GM21528 (cell line): Measurements from ENCODE around the gene C1QTNF7.

Source experiments
- ATAC-seq: cut with Tn5 transposase; IDR thresholded peaks from one replicate; pipeline ENCODE4 v1.9.1; 2021; ENCODE audit warnings: mild to moderate bottlenecking, moderate library complexity; ENCODE audit not compliant: unreplicated experiment, low FRiP score

Gene C1QTNF7

GRCh38 chr4:15427701-15428100 is at the start of gene C1QTNF7:
Gene C1QTNF7 (plus strand): TSS chr4:15428033. CDS start chr4:15435744, 7,711 bp downstream.
- no peak for ATAC-seq

GRCh38 chr4:15378062-15378461 is 49.8 kb upstream of the C1QTNF7 start:
- ATAC-seq: no peak

- no peak for ATAC-seq
These were observed 49.3 kb upstream of the C1QTNF7 start for GRCh38 chr4:15378493-15378892.

DNA sequence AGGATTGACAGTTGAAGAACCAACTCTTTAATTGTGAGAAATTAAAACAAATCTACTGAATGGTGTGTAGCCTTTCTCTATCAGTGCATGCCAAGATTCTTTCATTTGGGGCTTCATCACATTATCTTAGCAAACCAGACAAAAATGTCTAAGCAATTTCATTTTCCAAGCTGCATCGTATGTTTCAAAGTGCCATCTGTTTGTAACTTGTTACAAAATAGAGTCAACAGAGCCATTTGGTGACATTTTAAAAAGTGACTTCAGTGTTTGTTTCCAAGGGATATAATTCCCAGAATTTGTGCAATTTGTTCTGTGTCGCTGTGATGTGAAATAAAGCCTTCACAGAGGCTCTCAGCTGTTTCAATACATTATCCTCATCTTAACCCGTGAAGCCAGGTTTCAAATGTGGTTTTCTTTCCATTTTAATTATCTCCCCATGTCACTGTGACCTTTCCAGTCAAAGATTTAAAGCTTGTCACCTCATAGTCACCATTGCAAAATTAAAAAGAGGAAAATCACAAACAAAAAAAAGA is 46.0 kb upstream of the C1QTNF7 start:
- no peak for ATAC-seq

DNA sequence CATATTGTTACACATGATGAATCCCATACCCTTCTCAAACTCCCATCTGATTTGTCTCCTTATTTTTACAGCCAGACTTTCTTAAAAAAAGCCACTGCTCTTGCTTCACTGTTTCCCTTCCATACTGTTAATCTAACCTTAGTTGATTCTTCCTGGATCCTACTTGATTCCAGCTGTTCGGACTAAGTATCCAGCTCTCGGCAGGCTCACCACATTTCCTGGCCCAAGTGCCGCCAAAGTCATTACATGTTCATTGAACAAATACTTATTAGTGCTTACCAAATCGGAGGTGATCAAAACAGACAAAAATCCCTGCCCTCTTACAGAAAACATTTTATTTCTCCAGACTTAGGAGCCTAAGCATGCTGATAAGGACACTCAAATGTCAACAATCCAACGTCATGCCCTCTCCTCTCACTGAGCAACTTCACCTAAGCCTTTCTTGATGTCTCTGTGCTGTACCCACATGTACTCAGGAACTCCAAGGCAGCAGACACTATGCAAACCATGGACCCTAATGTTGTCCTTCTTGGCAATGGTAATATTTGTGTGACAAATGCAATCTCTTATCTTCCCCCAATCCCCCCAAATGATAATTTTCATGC is 45.1 kb upstream of the C1QTNF7 start:
- ATAC-seq: no peak

DNA sequence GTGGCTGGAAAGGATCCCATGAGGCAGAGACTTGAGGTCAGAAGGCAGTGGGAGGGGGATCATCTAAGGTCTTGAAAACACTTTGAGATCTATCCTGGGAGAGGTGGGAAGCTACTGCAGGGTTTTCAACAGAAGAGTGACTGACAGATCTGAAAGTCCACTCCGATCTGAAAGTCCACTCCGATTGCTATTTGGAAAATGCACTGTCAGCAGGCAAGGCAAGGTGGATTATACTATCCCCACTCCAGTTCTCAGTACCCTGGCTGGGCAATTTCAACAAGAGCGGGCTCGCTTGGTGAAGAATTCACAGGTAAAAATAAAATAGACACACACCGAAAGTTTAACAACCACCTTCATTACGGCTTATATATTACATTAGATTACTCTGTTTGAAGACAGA is 42.3 kb upstream of the C1QTNF7 start:
- ATAC-seq: no peak

DNA sequence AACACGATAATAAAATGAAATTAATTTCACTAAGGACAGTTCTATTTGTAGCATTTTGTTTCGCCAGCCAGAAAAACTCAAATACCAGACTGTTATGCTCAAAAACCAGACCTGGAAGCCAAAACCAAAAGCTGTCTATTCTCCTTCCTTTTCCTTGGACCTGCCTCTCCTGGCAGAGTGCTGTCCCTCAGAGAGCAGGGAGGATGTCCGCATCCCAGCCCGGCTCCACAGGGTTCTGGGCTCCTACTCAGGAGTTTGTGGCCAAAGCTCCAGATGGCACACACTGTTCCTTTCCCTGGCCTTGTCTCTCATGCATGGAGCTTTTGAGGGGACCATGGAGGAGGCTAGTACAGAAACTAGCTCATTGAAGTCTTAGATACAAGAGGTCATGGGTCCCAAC is 41.9 kb upstream of the C1QTNF7 start:
- ATAC-seq: no peak

DNA sequence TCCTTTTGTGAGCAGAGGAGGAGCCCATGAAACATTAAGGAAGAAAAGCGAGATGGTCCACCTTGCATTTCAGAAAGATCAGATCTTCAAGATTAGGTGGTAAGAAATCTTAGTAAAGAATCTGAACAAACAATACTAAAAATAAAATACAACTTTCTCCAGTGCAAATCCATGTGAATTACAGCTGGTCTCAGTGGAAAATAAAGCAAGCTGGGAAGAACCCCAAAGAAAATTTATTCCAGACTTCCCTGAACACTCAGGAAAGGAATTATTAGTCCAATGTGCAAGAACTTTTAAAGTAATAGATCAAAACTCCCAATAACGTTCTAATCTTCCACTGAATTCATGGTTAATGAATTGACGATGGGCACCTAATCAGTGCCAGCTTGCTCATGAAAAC is 37.3 kb upstream of the C1QTNF7 start:
- no peak for ATAC-seq

- ATAC-seq: no peak
These were observed 35.6 kb upstream of the C1QTNF7 start for GRCh38 chr4:15392053-15392805.

GRCh38 chr4:15395311-15395710 is 32.5 kb upstream of the C1QTNF7 start:
- no peak for ATAC-seq

- peak; percentile 78 for ATAC-seq
These were observed 31.6 kb upstream of the C1QTNF7 start for GRCh38 chr4:15396157-15396800.

GRCh38 chr4:15398001-15398400 is 29.8 kb upstream of the C1QTNF7 start:
- ATAC-seq: no peak

DNA sequence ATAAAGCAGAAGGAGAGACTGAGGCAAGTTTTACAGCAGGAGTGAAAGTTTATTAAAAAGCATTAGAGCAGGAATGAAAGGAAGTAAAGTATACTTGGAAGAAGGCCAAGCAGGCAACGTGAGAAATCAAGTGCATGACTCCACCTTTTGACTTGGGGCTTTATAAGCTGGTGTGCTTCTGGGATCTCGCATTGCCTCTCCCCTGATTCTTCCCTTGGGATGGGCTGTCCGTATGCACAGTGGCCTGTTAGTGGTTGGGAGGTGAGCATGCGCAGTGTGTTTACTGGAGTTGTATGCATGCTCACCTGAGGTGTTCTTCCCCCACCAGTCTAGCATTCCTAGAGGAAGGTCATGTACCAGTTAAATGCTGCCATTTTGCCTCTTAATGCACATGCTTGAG is 29.1 kb upstream of the C1QTNF7 start:
- ATAC-seq: no peak

GRCh38 chr4:15400226-15400625 is 27.6 kb upstream of the C1QTNF7 start:
- no peak for ATAC-seq

DNA sequence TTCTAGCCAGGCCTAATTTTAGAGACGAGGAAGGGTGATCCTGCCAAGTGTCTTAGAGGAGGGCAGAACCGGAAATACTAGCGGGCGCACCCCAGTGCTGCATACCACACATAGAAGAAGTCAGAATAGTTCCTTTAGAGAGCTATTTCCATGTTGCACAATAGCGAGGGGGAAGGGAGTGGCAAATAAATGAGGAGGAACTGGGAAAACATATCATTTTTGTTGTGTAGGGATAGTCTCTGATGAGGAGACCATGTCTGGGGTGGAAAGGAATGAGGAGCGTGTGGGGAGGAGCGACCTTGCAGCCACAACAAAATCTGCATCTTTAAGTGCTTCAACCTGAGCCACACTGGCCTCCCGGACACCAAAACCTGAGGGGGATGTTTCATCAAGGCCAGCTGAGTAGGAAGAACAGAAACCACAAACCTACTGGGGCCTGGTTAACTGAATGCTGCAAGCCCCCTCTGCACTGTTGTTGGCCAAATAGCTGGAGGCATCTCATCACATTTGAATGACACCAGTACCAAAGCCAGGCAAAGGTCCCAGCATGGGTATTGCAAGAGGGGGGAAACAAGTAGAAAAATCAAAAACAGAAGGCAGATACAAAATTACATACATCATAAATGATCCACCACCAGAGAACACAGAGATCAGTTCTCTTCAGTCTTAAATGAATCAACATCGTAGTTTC is 26.7 kb upstream of the C1QTNF7 start:
- ATAC-seq: peak; percentile 52

GRCh38 chr4:15402146-15402545 is 25.7 kb upstream of the C1QTNF7 start:
- no peak for ATAC-seq

DNA sequence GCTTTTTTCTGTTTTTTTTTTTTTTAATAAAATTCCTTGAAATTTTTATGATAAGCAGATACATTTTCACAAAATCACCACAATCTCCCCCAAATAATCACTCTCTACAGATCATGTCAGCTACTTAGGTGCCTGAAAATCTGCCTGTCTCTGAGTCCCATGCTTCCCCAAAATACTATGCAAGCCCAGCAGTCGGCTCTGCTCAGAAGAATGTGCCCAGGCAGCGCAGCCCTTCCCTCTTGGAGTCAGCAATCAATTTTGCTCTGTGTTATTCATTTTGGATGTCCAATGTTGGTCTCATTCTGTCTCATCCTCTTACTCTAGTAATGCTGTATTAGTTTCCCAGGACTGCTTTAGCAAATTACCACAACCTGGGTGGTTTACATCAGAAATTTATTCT is 24.9 kb upstream of the C1QTNF7 start:
- ATAC-seq: no peak

GRCh38 chr4:15405018-15405417 is 22.8 kb upstream of the C1QTNF7 start:
- no peak for ATAC-seq

DNA sequence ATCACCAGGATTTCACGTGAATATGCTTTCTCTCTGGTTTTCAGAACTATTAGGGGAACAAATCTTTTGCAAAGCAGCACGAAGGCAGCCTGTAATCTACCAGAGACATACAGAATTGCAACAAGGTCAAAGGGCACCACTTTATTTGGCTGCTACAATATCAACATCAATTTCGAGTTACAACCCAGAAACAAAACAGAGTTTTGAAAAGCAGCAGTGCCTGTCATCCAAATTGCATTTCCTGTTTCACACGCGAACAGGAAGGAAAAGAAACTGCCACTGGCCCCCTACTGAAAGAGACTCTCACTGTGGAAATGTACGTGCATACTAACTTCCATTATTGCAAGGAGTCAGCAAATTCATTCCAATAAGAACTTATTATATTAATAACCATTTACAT is 17.1 kb upstream of the C1QTNF7 start:
- ATAC-seq: no peak

DNA sequence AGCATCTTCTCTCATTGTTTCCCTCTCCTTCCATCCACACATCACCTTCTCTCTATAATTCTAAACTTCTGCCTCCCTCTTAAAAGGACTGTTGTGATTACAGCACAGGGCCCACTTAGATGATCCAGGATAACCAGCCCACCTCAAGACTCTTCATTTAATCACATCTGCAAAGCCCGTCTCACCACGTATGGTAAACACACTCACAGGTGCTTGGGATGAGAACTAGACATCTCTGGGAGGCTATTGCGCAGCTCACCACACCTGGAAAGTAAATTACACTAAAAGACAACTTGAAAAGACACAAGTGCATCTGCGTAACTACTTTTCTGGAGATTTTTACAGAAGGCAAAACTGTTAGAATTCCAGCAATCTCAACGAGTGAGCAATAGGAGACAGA is 15.4 kb upstream of the C1QTNF7 start:
- no peak for ATAC-seq

DNA sequence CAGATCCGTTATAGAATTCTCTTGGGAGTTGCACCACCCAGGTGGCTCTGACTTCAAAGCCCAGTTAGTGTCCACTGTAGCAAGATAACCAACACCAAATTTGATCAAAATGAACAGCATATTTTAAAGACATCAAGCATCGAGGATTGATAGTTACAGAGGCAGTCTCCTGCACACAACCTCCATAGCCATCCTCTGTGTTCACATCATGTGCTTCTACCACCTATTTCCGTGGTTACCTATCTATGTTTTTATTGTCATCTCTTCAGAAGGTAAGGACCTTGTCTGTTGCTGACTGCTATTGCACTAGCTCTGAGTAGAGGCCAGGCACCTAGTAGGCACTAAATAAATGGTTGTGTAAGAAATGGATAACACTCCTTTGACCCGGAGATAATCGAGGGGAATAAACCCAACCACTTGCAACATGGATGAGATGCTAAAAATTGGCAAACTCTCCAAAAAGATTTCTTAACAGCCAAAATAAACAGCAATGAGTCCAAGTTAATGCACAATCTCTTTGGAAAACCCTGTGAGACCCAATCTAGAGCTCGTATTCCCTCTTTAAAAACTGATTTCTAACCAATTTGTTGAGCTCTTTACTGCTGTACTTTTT is 14.7 kb upstream of the C1QTNF7 start:
- ATAC-seq: no peak
